Caco-2 (cell line): ENCODE measurements around the gene FANCC. TPM values are rescaled to one million over a fixed set of nuclear protein-coding genes. Genes with fewer than 3 reads are reported as not detected.

Experiments used
- BruUV-seq: library from RNA; stranded (reverse); fragments of 400-500 nt; replicated peaks from 2 replicates; lab custom pipeline; 2021; lab: Mats Ljungman, UMichigan
- CTCF ChIA-PET: fragments of 300-600 bp; sonication (Branson Sonifier 250); formaldehyde crosslinking; loops from one replicate; lab custom pipeline; 2022; ENCODE audit warnings: antibody characterized with exemption; lab: Charles Lee
- POLR2A ChIA-PET: fragments of 300-600 bp; sonication (Branson Sonifier 250); formaldehyde crosslinking; loops from one replicate; lab custom pipeline; 2022; ENCODE audit warnings: antibody characterized with exemption; lab: Charles Lee
- DNase-seq, 2 experiments: peaks; one replicate each; pipeline versions ENCODE4 v3.0.0 to v3.0.0-alpha.2; 2020 to 2022
- H3K27me3 ChIP-seq: replicated peaks from 2 replicates; pipeline ENCODE4 v1.6.0; 2011; ENCODE audit warnings: low read length; ENCODE audit not compliant: control insufficient read depth, insufficient read depth
- H3K36me3 ChIP-seq: 2 replicates; pipeline ENCODE4 v1.5.1; 2011; ENCODE audit warnings: low read length; ENCODE audit not compliant: control insufficient read depth, insufficient read depth
- H3K4me1 ChIP-seq: fragments of 250-450 bp; sonication (Bioruptor Pico); 2 replicates; pipeline ENCODE4 v1.5.1; 2020; ENCODE audit warnings: mild to moderate bottlenecking
- H3K4me3 ChIP-seq: 2 replicates; pipeline ENCODE4 v1.5.1; 2011; ENCODE audit warnings: low read depth, mild to moderate bottlenecking, control low read depth, low read length
- H3K9me3 ChIP-seq: fragments of 250-450 bp; sonication (Bioruptor Pico); 2 replicates; pipeline ENCODE4 v1.5.1; 2020; ENCODE audit warnings: mild to moderate bottlenecking, moderate library complexity
- H3K27ac Mint-ChIP-seq: one replicate; pipeline ENCODE4 v1.8.0; 2022; ENCODE audit warnings: mixed read lengths; ENCODE audit not compliant: unreplicated experiment
- H3K27me3 Mint-ChIP-seq: one replicate; pipeline ENCODE4 v1.8.0; 2022; ENCODE audit warnings: mixed read lengths; ENCODE audit not compliant: insufficient read depth, unreplicated experiment
- H3K36me3 Mint-ChIP-seq: one replicate; pipeline ENCODE4 v1.8.0; 2022; ENCODE audit warnings: mild to moderate bottlenecking, mixed read lengths; ENCODE audit not compliant: insufficient read depth, unreplicated experiment
- H3K4me1 Mint-ChIP-seq: one replicate; pipeline ENCODE4 v1.8.0; 2022; ENCODE audit warnings: low read depth, mixed read lengths; ENCODE audit not compliant: unreplicated experiment
- H3K4me3 Mint-ChIP-seq: one replicate; pipeline ENCODE4 v1.8.0; 2022; ENCODE audit warnings: mild to moderate bottlenecking, moderate library complexity, mixed read lengths; ENCODE audit not compliant: unreplicated experiment
- H3K9me3 Mint-ChIP-seq: one replicate; pipeline ENCODE4 v1.8.0; 2022; ENCODE audit warnings: mixed read lengths; ENCODE audit not compliant: unreplicated experiment
- intact Hi-C: fragments of 100-400 bp; cut with micrococcal nuclease; formaldehyde crosslinking; loops from one replicate; pipeline ENCODE4 v1.10.0; 2022; ENCODE audit not compliant: unreplicated experiment
- total RNA-seq: library from RNA; stranded (reverse); gene quantifications from 2 replicates; pipeline ENCODE4 v1.2.3, GENCODE V29; 2022
- TF ChIP-seq, protein P1 (sequence below), 2 experiments: fragments of 200-600 bp in 1 of 2; IDR thresholded peaks; 1 replicate in 1 of 2; 2 replicates in 1 of 2; pipeline versions ENCODE4 v1.5.1 to v1.8.0; 2011 to 2022; ENCODE audit warnings: antibody characterized with exemption in 1 of 2, control low read depth in 1 of 2, inconsistent platforms in 1 of 2, low read depth in 1 of 2, low read length in 1 of 2, mild to moderate bottlenecking in 1 of 2, moderate library complexity in 1 of 2; ENCODE audit not compliant: insufficient read depth in 1 of 2, severe bottlenecking in 1 of 2, unreplicated experiment in 1 of 2

Gene FANCC
- total RNA-seq, 1 experiment from 2014 or later, result 29.2 TPM

DNA sequence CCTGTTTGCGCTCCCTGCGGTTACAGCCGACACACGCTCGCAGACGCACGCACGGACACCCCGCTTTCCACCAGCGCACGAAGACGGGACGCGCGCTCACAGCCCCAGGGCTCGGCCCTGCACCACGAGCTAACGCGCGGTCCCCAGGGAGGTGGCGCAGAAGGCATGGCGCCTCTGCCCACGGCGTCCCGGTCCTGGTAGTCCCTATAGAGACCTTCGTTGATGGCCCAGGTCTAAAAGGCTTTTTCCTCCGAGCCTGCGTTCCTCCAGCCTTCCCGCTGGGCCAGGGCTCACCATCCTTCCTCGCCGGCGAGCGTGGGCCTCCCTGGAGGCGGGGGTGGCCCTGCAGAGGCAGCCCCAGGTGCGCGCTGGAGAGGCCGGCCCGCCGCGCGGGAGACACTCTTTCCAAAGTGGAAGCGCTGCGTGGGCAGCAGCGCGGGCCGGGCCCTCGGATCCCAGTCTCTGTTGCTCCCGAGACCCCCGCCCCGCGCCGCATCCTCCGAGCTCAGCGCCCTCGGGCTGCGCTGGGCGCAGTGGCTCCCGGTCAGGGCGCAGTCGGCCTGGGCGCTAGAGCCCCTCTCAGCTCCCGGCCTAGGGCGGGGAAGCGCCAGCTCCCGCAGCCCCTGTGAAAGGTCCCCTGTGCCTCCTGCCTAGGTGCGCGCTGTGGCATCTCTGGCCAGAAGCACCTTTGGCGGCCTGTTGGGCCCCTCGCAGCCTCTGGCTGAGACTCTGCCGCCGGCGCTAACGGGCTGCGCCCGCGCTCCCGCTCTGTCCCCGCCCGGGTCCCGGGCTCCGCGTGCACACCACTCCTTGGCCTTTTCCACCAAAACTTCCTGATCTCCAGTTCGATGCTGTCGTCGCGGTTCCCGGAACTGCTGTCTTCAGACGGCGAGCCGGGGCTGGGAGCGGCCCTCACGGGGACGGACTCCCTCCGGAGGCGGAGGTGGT, 31.9 kb upstream of the FANCC start:
- no peak overlapping the region for H3K4me3 Mint-ChIP-seq
- intact Hi-C loops, result no loop called here
- Histone ChIP-seq H3K4me1 (no peaks in the 10 kb centered on the region), H3K27me3 (no peaks in the 10 kb centered on the region), H3K4me3 (no peak overlapping the region), H3K36me3 (no peaks in the 10 kb centered on the region), H3K9me3 (no peaks in the 10 kb centered on the region)
- no peak for DNase-seq
- H3K36me3 Mint-ChIP-seq, result no peaks in the 10 kb centered on the region
- ChIA-PET CTCF (no interaction called here), POLR2A (no interaction called here)
- no TSS peak for BruUV-seq
- no peaks in the 10 kb centered on the region for H3K4me1 Mint-ChIP-seq
- H3K27me3 Mint-ChIP-seq, result no peaks in the 10 kb centered on the region
- no peaks in the 10 kb centered on the region for H3K9me3 Mint-ChIP-seq
- TF ChIP-seq, protein P1, sequence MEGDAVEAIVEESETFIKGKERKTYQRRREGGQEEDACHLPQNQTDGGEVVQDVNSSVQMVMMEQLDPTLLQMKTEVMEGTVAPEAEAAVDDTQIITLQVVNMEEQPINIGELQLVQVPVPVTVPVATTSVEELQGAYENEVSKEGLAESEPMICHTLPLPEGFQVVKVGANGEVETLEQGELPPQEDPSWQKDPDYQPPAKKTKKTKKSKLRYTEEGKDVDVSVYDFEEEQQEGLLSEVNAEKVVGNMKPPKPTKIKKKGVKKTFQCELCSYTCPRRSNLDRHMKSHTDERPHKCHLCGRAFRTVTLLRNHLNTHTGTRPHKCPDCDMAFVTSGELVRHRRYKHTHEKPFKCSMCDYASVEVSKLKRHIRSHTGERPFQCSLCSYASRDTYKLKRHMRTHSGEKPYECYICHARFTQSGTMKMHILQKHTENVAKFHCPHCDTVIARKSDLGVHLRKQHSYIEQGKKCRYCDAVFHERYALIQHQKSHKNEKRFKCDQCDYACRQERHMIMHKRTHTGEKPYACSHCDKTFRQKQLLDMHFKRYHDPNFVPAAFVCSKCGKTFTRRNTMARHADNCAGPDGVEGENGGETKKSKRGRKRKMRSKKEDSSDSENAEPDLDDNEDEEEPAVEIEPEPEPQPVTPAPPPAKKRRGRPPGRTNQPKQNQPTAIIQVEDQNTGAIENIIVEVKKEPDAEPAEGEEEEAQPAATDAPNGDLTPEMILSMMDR (IDR thresholded peaks at IDR 0.05; ENCODE audit: insufficient read depth in 1 of 2, low read depth in 1 of 2, low read length in 1 of 2, severe bottlenecking in 1 of 2, unreplicated experiment in 1 of 2), result no peak
- H3K27ac Mint-ChIP-seq, result no peak overlapping the region

DNA sequence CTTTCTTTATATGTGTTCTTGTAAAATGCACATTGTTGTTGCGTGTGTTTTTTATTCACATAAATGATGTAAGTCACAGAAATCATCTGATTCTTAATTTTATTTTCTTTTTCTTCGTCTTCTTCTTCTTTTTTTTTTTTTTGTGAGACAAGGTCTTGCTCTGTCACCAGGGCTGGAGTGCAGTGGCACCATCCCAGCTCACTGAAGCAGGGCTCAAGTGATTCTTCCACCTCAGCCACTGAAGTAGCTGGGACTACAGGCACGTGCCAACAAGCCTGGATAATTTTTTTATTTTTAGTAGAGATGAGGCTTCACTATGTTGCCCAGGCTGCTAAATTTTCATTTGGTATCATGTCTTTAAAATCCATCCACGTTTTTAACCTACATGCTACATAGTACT, 28.5 kb upstream of the FANCC start:
- Histone ChIP-seq H3K36me3 (no peaks in the 10 kb centered on the region), H3K4me1 (no peaks in the 10 kb centered on the region), H3K9me3 (no peaks in the 10 kb centered on the region), H3K27me3 (no peaks in the 10 kb centered on the region), H3K4me3 (no peak overlapping the region)
- TF ChIP-seq, protein P1 (IDR thresholded peaks at IDR 0.05; ENCODE audit: insufficient read depth in 1 of 2, low read depth in 1 of 2, low read length in 1 of 2, severe bottlenecking in 1 of 2, unreplicated experiment in 1 of 2), result no peak
- intact Hi-C loops, result no loop called here
- Mint-ChIP-seq H3K4me3 (no peak overlapping the region), H3K9me3 (no peaks in the 10 kb centered on the region), H3K27me3 (no peaks in the 10 kb centered on the region), H3K36me3 (no peaks in the 10 kb centered on the region), H3K4me1 (no peaks in the 10 kb centered on the region), H3K27ac (no peak overlapping the region)
- no TSS peak for BruUV-seq
- POLR2A ChIA-PET, result no interaction called here
- no peak for DNase-seq
- CTCF ChIA-PET, result no interaction called here

DNA sequence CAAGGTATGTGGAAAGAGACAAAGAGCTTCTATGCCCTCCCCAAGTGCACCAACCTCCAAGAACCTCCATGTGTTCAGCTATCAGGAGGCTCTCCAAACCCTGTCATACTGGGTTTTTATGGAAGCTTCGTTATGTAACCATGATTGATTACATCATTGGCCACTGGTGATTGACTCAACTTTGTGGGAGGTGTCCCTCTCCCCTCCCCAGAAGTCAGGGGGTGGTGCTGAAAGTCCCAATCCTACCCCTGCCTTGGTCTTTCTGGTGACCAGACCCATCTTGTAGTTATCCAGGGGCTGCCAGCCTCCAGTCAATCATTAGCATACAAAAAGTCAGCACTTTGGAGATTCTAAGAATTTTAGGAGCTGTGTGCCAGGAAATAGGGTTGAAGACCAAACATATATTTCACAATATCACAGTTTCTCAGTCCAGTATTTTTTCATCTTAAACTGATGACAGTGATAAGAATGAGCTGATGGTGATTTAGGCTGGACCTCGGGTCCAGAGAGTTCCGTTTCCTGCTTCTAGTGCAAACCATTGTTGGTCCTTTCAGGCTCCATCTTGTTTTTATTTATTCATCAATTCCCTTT, 27.3 kb upstream of the FANCC start:
- no peaks in the 10 kb centered on the region for H3K4me1 ChIP-seq
- DNase-seq, result no peak
- no peaks in the 10 kb centered on the region for H3K36me3 Mint-ChIP-seq
- no peak overlapping the region for H3K27ac Mint-ChIP-seq
- no peaks in the 10 kb centered on the region for H3K36me3 ChIP-seq
- ChIA-PET CTCF (no interaction called here), POLR2A (no interaction called here)
- intact Hi-C loops, result no loop called here
- H3K27me3 Mint-ChIP-seq, result no peaks in the 10 kb centered on the region
- no peaks in the 10 kb centered on the region for H3K4me1 Mint-ChIP-seq
- H3K4me3 ChIP-seq, result no peak overlapping the region
- no peaks in the 10 kb centered on the region for H3K9me3 ChIP-seq
- H3K27me3 ChIP-seq, result no peaks in the 10 kb centered on the region
- H3K9me3 Mint-ChIP-seq, result no peaks in the 10 kb centered on the region
- H3K4me3 Mint-ChIP-seq, result no peak overlapping the region
- no TSS peak for BruUV-seq
- TF ChIP-seq, protein P1 (IDR thresholded peaks at IDR 0.05; ENCODE audit: insufficient read depth in 1 of 2, low read depth in 1 of 2, low read length in 1 of 2, severe bottlenecking in 1 of 2, unreplicated experiment in 1 of 2), result no peak
